Measurements from ENCODE around the gene GOSR2. TPM values are rescaled to one million over a fixed set of nuclear protein-coding genes. Genes with fewer than 3 reads are reported as not detected.

GOSR2 gene
- total and polyA plus RNA-seq, 2 of the 4 experiments (the other 2 are of a cell fraction): 63.4 to 75.6 TPM

- Histone ChIP-seq H2BK20ac (ENCODE audit: low read depth, low read length) (no peak overlapping the region), H3K79me1 (ENCODE audit: low read depth in 1 of 2, low read length in 2 of 2) (no peaks in the 10 kb centered on the region), H3K9me3 (ENCODE audit: control insufficient read depth, insufficient read depth, low read length) (no peaks in the 10 kb centered on the region), H2BK5ac (ENCODE audit: low read depth, low read length, poor library complexity, severe bottlenecking) (no peak overlapping the region), H3K14ac (replicated peaks; ENCODE audit: low read depth, low read length) (no peak overlapping the region), H3K9me1 (ENCODE audit: insufficient read depth, low read length) (no peaks in the 10 kb centered on the region), H3K4me3 (ENCODE audit: insufficient read depth, low read depth, low read length) (no peak overlapping the region), H3K4me2 (ENCODE audit: low read depth, low read length) (no peak overlapping the region), H3K18ac (ENCODE audit: low read depth, low read length) (no peak overlapping the region), H4K91ac (ENCODE audit: insufficient read depth, low read depth, low read length) (no peak overlapping the region), H4K5ac (ENCODE audit: low read depth, low read length) (no peak overlapping the region), H2AK9ac (replicated peaks; ENCODE audit: low read depth, low read length, poor library complexity) (no peak overlapping the region), H3K23ac (ENCODE audit: low read depth, low read length) (no peak overlapping the region), H3K9ac (ENCODE audit: low read depth, low read length) (no peak overlapping the region), H3K56ac (ENCODE audit: extremely low read depth, insufficient read depth, low read length) (no peak overlapping the region), H3K4ac (ENCODE audit: low read depth, low read length) (no peak overlapping the region), H4K20me1 (ENCODE audit: insufficient read depth, low read length) (no peaks in the 10 kb centered on the region), H2AFZ (replicated peaks; ENCODE audit: low read length, poor library complexity) (no peak overlapping the region), H3K36me3 (ENCODE audit: control insufficient read depth, insufficient read depth, low read length) (no peaks in the 10 kb centered on the region), H3K27ac (ENCODE audit: insufficient read depth, low read length) (no peak overlapping the region), H3K27me3 (ENCODE audit: control insufficient read depth, insufficient read depth, low read length) (peaks cover 24% of the 10 kb centered on the region), H4K8ac (ENCODE audit: low read depth in 2 of 2, low read length in 2 of 2) (no peak overlapping the region), H3K4me1 (ENCODE audit: control insufficient read depth, insufficient read depth, low read length) (no peaks in the 10 kb centered on the region), H2BK15ac (ENCODE audit: low read depth, low read length) (no peak overlapping the region), H2BK120ac (ENCODE audit: low read depth, low read length) (no peak overlapping the region), H2AK5ac (ENCODE audit: low read depth, low read length) (no peak overlapping the region)
- dilution Hi-C loops (cut with HindIII; ENCODE audit: low sequenced_read_pairs, unreplicated experiment) (no loop called here), in situ Hi-C loops (cut with MboI; ENCODE audit: low sequenced_read_pairs) (no loop called here), intact Hi-C loops (cut with micrococcal nuclease) (no loop called here)
- TF ChIP-seq CTCF (conservative IDR thresholded peaks at IDR 0.05; ENCODE audit: low read depth, low read length): no peak
- no peak for TF ChIP-seq BHLHE40 (IDR thresholded peaks at IDR 0.05; ENCODE audit: low read depth, low read length)
- TF ChIP-seq MXI1 (IDR thresholded peaks at IDR 0.05; ENCODE audit: borderline replicate concordance, low read depth, low read length): no peak
- no peak for TF ChIP-seq RFX5 (IDR thresholded peaks at IDR 0.05; ENCODE audit: low read depth, low read length)
- TF ChIP-seq RCOR1 (IDR thresholded peaks at IDR 0.05; ENCODE audit: insufficient replicate concordance, low read length): no peak
- no peak for TF ChIP-seq POLR2A (IDR thresholded peaks at IDR 0.05; ENCODE audit: low read depth, low read length)
- no peak for TF ChIP-seq SMC3 (IDR thresholded peaks at IDR 0.05; ENCODE audit: low read depth, low read length)
- no peak for TF ChIP-seq MAZ (IDR thresholded peaks at IDR 0.05; ENCODE audit: borderline replicate concordance, low read depth, low read length)
- no peak for TF ChIP-seq NFE2L2 (IDR thresholded peaks at IDR 0.05; ENCODE audit: low read depth, low read length)
- no peak for TF ChIP-seq RAD21 (IDR thresholded peaks at IDR 0.05; ENCODE audit: low read length)
- TF ChIP-seq FOS (IDR thresholded peaks at IDR 0.05; ENCODE audit: low read depth, low read length): no peak
- no peak for TF ChIP-seq CHD1 (IDR thresholded peaks at IDR 0.05; ENCODE audit: low read depth, low read length)
- TF ChIP-seq CEBPB (IDR thresholded peaks at IDR 0.05; ENCODE audit: low read depth, low read length): no peak
- no peak for TF ChIP-seq MAFK (IDR thresholded peaks at IDR 0.05; ENCODE audit: low read depth, low read length)
- TF ChIP-seq ELK1 (IDR thresholded peaks at IDR 0.05; ENCODE audit: borderline replicate concordance, low read depth, low read length): no peak
- TF ChIP-seq USF2 (IDR thresholded peaks at IDR 0.05; ENCODE audit: low read depth, low read length): no peak
- ATAC-seq (ENCODE audit: low read depth) (no peak), DNase-seq (no peak)
- WGBS, 2 experiments (ENCODE audit: extremely low coverage in 2 of 2, insufficient read length in 1 of 2): no CpG with 5 or more reads among the region's 11 CpGs
- CTCF ChIA-PET: interaction anchor here (1.0 kb wide), 1 partner anchor 13 kb away, joined by 3 read pairs; no protein-coding TSS in a partner anchor
- no TSS peak for BruUV-seq (replicated peaks)
- POLR2A ChIA-PET (ENCODE audit: unreplicated experiment): no interaction called here
Observed at GRCh38 chr17:46989637-46990431, 66.9 kb downstream of the GOSR2 start.
